H9 (cell line): ENCODE measurements around the gene CALHM1. TPM values are rescaled to one million over a fixed set of nuclear protein-coding genes. Genes with fewer than 3 reads are reported as not detected.

ENCODE experiments used
- DNase-seq: peaks from one replicate; pipeline ENCODE4 v3.0.0-alpha.2; 2017
- H2AFZ ChIP-seq: one replicate; pipeline ENCODE4 v1.6.1; 2013; ENCODE audit warnings: mild to moderate bottlenecking, low read length, control low read depth, moderate library complexity
- H2AK5ac ChIP-seq: 2 replicates; pipeline ENCODE4 v1.6.1; 2013; ENCODE audit warnings: low read length, control low read depth, mixed read lengths; ENCODE audit not compliant: insufficient read length
- H2BK120ac ChIP-seq: one replicate; pipeline ENCODE4 v1.6.1; 2013; ENCODE audit warnings: low read depth, mild to moderate bottlenecking, low read length, control low read depth, inconsistent platforms; ENCODE audit not compliant: poor library complexity, severe bottlenecking
- H2BK12ac ChIP-seq: 2 replicates; pipeline ENCODE4 v1.6.1; 2013; ENCODE audit warnings: low read length, control low read depth, mixed read lengths, low read depth; ENCODE audit not compliant: insufficient read length
- H2BK15ac ChIP-seq: 2 replicates; pipeline ENCODE4 v1.6.1; 2013; ENCODE audit warnings: low read depth, low read length, control low read depth
- H2BK20ac ChIP-seq: one replicate; pipeline ENCODE4 v1.6.1; 2013; ENCODE audit warnings: low read depth, mild to moderate bottlenecking, low read length, control low read depth, inconsistent platforms; ENCODE audit not compliant: poor library complexity, severe bottlenecking
- H2BK5ac ChIP-seq: 2 replicates; pipeline ENCODE4 v1.6.1; 2013; ENCODE audit warnings: low read length, control low read depth, mixed read lengths; ENCODE audit not compliant: insufficient read length
- H3K14ac ChIP-seq: 2 replicates; pipeline ENCODE4 v1.6.1; 2013; ENCODE audit warnings: low read length, control low read depth; ENCODE audit not compliant: insufficient read depth
- H3K18ac ChIP-seq: 2 replicates; pipeline ENCODE4 v1.6.1; 2013; ENCODE audit warnings: low read depth, mild to moderate bottlenecking, mixed read lengths, low read length, control low read depth; ENCODE audit not compliant: insufficient read length
- H3K23ac ChIP-seq: 2 replicates; pipeline ENCODE4 v1.6.1; 2013; ENCODE audit warnings: low read length, control low read depth, mixed read lengths, low read depth; ENCODE audit not compliant: insufficient read length
- H3K23me2 ChIP-seq: 2 replicates; pipeline ENCODE4 v1.6.1; 2013; ENCODE audit warnings: low read depth, mild to moderate bottlenecking, mixed read lengths, low read length, control low read depth; ENCODE audit not compliant: insufficient read length, poor library complexity, severe bottlenecking
- H3K27ac ChIP-seq: 2 replicates; pipeline ENCODE4 v1.5.1; 2013; ENCODE audit warnings: low read length, control low read depth, mixed read lengths, low read depth; ENCODE audit not compliant: insufficient read length
- H3K27me3 ChIP-seq: 2 replicates; pipeline ENCODE4 v1.6.1; 2013; ENCODE audit warnings: low read length, control low read depth, inconsistent platforms; ENCODE audit not compliant: insufficient read depth
- H3K4ac ChIP-seq: 2 replicates; pipeline ENCODE4 v1.6.1; 2013; ENCODE audit warnings: low read depth, mild to moderate bottlenecking, control low read depth, inconsistent platforms, low read length, moderate library complexity
- H3K4me1 ChIP-seq: 2 replicates; pipeline ENCODE4 v1.6.1; 2013; ENCODE audit warnings: low read length, control low read depth, inconsistent platforms; ENCODE audit not compliant: insufficient read depth
- H3K4me2 ChIP-seq: 2 replicates; pipeline ENCODE4 v1.6.1; 2013; ENCODE audit warnings: low read length, control low read depth, mixed read lengths; ENCODE audit not compliant: insufficient read length, insufficient read depth
- H3K56ac ChIP-seq: 2 replicates; pipeline ENCODE4 v1.6.1; 2013; ENCODE audit warnings: low read depth, mild to moderate bottlenecking, mixed read lengths, low read length, control low read depth; ENCODE audit not compliant: insufficient read length
- H3K79me1 ChIP-seq: 2 replicates; pipeline ENCODE4 v1.6.1; 2013; ENCODE audit warnings: low read depth, mild to moderate bottlenecking, moderate library complexity, low read length, control low read depth, inconsistent platforms; ENCODE audit not compliant: insufficient read depth, poor library complexity, severe bottlenecking
- H3K79me2 ChIP-seq: 2 replicates; pipeline ENCODE4 v1.6.1; 2013; ENCODE audit warnings: low read length, control low read depth, inconsistent platforms; ENCODE audit not compliant: insufficient read depth
- H3K9ac ChIP-seq: 2 replicates; pipeline ENCODE4 v1.6.1; 2013; ENCODE audit warnings: low read length, control low read depth, mixed read lengths; ENCODE audit not compliant: insufficient read length; ENCODE audit errors: extremely low read depth
- H3K9me3 ChIP-seq: one replicate; pipeline ENCODE4 v1.6.1; 2013; ENCODE audit warnings: low read depth, low read length, inconsistent platforms; ENCODE audit not compliant: control insufficient read depth
- H3T11ph ChIP-seq: one replicate; pipeline ENCODE4 v1.6.1; 2013; ENCODE audit warnings: mild to moderate bottlenecking, low read length, control low read depth, inconsistent platforms
- H4K20me1 ChIP-seq: one replicate; pipeline ENCODE4 v1.6.1; 2013; ENCODE audit not compliant: control insufficient read depth, insufficient read length, insufficient read depth
- H4K5ac ChIP-seq: 2 replicates; pipeline ENCODE4 v1.6.1; 2013; ENCODE audit warnings: low read depth, mild to moderate bottlenecking, mixed read lengths, low read length, control low read depth; ENCODE audit not compliant: insufficient read length
- H4K8ac ChIP-seq: replicated peaks from 2 replicates; pipeline ENCODE4 v1.6.1; 2013; ENCODE audit warnings: low read length, control low read depth, mixed read lengths, low read depth; ENCODE audit not compliant: insufficient read length
- H4K91ac ChIP-seq: 2 replicates; pipeline ENCODE4 v1.6.1; 2013; ENCODE audit warnings: low read depth, mild to moderate bottlenecking, moderate library complexity, mixed read lengths, low read length, control low read depth; ENCODE audit not compliant: insufficient read length
- H3K27ac Mint-ChIP-seq, 3 experiments: 2 replicates in 2 of 3; 3 replicates in 1 of 3; pipeline ENCODE4 v1.8.0; 2020 to 2021; ENCODE audit warnings: mixed read lengths in 3 of 3, mild to moderate bottlenecking in 1 of 3, moderate library complexity in 1 of 3
- H3K27me3 Mint-ChIP-seq: 2 replicates; pipeline ENCODE4 v1.8.0; 2021; ENCODE audit warnings: low read depth, mild to moderate bottlenecking, moderate library complexity, mixed read lengths
- H3K36me3 Mint-ChIP-seq, 3 experiments: 2 replicates in 2 of 3; 3 replicates in 1 of 3; pipeline ENCODE4 v1.8.0; 2020 to 2021; ENCODE audit warnings: low read depth in 3 of 3, mixed read lengths in 3 of 3; ENCODE audit not compliant: insufficient read depth in 1 of 3
- H3K4me1 Mint-ChIP-seq, 2 experiments: 2 replicates each; pipeline ENCODE4 v1.8.0; 2020; ENCODE audit warnings: mixed read lengths in 2 of 2
- H3K4me3 Mint-ChIP-seq, 2 experiments: 2 replicates in 1 of 2; 3 replicates in 1 of 2; pipeline ENCODE4 v1.8.0; 2020 to 2021; ENCODE audit warnings: mild to moderate bottlenecking in 2 of 2, mixed read lengths in 2 of 2, moderate library complexity in 1 of 2
- H3K9me3 Mint-ChIP-seq, 2 experiments: 2 replicates in 1 of 2; 3 replicates in 1 of 2; pipeline ENCODE4 v1.8.0; 2020; ENCODE audit warnings: mild to moderate bottlenecking in 2 of 2, mixed read lengths in 2 of 2, moderate library complexity in 1 of 2
- WGBS: extraction: QIAGEN DNeasy Blood & Tissue Kit; methylation state at CpG from one replicate; pipeline ENCODE4 v1.1.7; 2013; ENCODE audit warnings: missing lambda C conversion rate, low lambda C conversion rate, mixed read lengths; ENCODE audit not compliant: insufficient read length; ENCODE audit errors: extremely low coverage; 5-methylcytosine and 5-hydroxymethylcytosine counted together
- total RNA-seq: library from RNA; stranded (reverse); gene quantifications from 2 replicates; pipeline ENCODE4 v1.2.1, GENCODE V29; 2021
- TF ChIP-seq, protein P1 (sequence below): fragments of 200-600 bp; sonication (generic); conservative IDR thresholded peaks from 3 replicates; pipeline ENCODE4 v1.8.0; 2021; ENCODE audit warnings: antibody characterized with exemption, mild to moderate bottlenecking

CALHM1 gene
- total RNA-seq, 1 experiment from 2014 or later: 0.13 TPM

DNA sequence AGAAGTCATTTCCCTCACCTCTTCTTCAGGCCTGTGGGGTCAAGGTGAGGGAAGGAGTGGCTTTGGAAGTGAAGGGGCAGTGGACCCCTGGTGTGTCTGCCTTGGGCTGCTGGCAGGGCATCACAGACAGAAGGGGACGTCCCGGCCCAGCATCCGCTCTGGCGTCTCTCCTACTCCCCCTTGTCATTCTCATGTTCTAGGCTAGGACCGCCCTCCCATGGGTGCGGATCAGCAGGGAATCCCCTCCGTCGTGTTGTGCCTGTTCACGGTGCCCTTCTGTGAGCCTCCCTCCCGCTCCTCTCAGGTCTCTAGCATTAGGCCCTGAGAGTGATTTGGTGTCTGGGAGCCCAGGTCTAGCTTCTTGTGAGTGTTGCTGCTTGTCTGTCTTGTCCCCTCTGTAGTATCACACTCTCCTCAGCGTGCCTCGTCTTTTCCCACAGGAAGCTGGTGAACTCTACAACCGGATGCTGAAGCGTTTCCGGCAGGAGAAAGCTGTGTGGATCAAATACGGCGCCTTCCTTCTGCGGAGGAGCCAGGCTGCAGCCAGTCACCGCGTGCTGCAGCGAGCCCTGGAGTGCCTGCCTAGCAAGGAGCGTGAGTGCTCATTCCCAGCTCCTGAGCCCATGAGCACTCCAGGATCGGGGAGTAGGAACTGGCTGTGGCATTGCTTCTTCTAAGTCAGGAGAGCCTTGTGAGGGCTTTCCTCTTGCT is 15.1 kb downstream of the CALHM1 start:
- Histone ChIP-seq H3K23ac (no peak overlapping the region), H4K20me1 (no peaks in the 10 kb centered on the region), H3K4me2 (no peak overlapping the region), H2BK5ac (no peak overlapping the region), H3K23me2 (no peaks in the 10 kb centered on the region), H3K27me3 (no peaks in the 10 kb centered on the region), H3K9ac (no peak overlapping the region), H3K27ac (no peak overlapping the region), H3K56ac (no peak overlapping the region), H3K18ac (no peak overlapping the region), H2BK15ac (no peak overlapping the region), H3K14ac (no peak overlapping the region), H2AFZ (no peak overlapping the region), H2BK12ac (no peak overlapping the region), H3K79me1 (no peaks in the 10 kb centered on the region), H2BK120ac (no peak overlapping the region), H3K79me2 (no peaks in the 10 kb centered on the region), H4K5ac (no peak overlapping the region), H2AK5ac (no peak overlapping the region), H4K8ac (no peak overlapping the region), H3K4ac (no peak overlapping the region), H4K91ac (no peak overlapping the region), H2BK20ac (no peak overlapping the region), H3T11ph (no peak overlapping the region), H3K9me3 (no peaks in the 10 kb centered on the region), H3K4me1 (no peaks in the 10 kb centered on the region)
- no peak for DNase-seq
- Mint-ChIP-seq H3K4me1 (peaks cover 0 to 3% of the 10 kb centered on the region in 2 experiments; a peak in 1 of 4 replicates), H3K27ac (no peak overlapping the region; a peak in 1 of 7 replicates), H3K4me3 (no peak overlapping the region; a peak in 1 of 5 replicates), H3K27me3 (no peaks in the 10 kb centered on the region), H3K9me3 (no peaks in the 10 kb centered on the region), H3K36me3 (peaks cover 52 to 90% (median 85%) of the 10 kb centered on the region in 3 experiments)
- WGBS: no CpG with 5 or more reads among the region's 23 CpGs
- TF ChIP-seq, protein P1, sequence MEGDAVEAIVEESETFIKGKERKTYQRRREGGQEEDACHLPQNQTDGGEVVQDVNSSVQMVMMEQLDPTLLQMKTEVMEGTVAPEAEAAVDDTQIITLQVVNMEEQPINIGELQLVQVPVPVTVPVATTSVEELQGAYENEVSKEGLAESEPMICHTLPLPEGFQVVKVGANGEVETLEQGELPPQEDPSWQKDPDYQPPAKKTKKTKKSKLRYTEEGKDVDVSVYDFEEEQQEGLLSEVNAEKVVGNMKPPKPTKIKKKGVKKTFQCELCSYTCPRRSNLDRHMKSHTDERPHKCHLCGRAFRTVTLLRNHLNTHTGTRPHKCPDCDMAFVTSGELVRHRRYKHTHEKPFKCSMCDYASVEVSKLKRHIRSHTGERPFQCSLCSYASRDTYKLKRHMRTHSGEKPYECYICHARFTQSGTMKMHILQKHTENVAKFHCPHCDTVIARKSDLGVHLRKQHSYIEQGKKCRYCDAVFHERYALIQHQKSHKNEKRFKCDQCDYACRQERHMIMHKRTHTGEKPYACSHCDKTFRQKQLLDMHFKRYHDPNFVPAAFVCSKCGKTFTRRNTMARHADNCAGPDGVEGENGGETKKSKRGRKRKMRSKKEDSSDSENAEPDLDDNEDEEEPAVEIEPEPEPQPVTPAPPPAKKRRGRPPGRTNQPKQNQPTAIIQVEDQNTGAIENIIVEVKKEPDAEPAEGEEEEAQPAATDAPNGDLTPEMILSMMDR: no peak
